GM21619 (cell line): ENCODE measurements around the gene SLC26A6.
A peak's percentile ranks its signal among the peaks of the same experiment; 100 is the strongest.

Source experiments
- ATAC-seq: cut with Tn5 transposase; IDR thresholded peaks from one replicate; pipeline ENCODE4 v1.9.1; 2021; ENCODE audit not compliant: unreplicated experiment

Gene SLC26A6

GRCh38 chr3:48633743-48634142 lies 1.5 kb downstream of the SLC26A6 start:
- no peak for ATAC-seq

DNA sequence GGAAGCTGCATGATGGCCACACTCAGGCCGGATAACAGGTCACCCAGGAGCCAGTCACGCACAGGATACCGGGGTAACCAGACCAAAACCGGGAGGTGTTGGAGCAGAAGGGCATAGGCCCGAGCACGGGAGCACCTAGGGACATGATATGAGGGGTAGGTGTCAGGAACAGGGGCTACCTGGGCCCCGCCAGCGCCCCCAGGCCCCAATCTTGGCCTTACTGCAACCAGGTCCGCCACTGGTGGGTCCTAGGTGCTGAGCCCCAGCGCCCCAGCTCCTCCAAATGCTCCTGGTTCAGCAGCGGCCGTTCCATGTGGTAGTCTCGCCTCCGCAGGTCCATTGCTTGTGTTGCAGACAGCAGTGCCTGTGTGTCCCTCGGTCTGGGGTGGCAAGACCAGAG lies 2.0 kb downstream of the SLC26A6 start:
- no peak for ATAC-seq

- no peak for ATAC-seq
These were observed 3.5 kb downstream of the SLC26A6 start for GRCh38 chr3:48631516-48632448.

DNA sequence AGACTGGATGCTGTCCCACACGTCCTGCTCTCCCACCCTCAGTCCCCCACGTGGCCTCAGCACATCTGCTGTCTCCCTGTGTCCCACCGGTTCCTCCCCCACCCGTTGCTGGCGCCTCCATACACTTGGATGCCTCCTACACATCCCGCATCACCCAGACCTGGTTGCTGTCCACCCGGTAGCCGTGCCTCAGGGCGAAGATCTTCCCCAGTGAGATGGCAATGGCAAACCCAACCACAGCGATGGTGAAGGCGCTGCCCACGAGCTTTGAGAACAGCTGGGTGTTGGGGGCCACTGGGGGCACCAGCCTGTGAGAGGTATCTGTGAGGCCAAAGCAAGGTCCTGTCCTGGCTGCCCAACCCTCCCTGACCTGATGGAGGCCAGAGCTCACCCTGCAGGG lies 4.4 kb downstream of the SLC26A6 start:
- ATAC-seq = no peak

- ATAC-seq = no peak
These were observed 4.9 kb downstream of the SLC26A6 start for GRCh38 chr3:48630407-48630806.

DNA sequence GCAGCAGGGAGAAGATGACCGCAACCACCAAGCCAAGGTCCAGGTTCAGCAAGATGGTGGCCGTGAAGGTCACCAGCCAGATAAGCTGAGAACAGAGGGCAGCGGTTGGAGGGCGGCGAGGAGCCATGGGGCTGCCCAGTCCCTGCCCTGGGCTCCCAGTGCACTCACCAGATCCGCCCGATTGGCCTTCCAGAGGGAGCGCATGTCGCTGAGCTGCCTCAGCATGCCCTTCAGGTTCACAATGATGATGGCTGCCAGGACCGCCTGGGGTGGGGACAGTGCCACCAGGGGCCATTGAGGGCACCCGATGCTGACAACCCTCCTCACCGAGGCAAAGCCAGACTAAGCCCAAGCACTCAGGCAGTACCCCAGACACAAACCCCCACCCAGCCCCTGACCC lies 5.4 kb downstream of the SLC26A6 start:
- no peak for ATAC-seq

DNA sequence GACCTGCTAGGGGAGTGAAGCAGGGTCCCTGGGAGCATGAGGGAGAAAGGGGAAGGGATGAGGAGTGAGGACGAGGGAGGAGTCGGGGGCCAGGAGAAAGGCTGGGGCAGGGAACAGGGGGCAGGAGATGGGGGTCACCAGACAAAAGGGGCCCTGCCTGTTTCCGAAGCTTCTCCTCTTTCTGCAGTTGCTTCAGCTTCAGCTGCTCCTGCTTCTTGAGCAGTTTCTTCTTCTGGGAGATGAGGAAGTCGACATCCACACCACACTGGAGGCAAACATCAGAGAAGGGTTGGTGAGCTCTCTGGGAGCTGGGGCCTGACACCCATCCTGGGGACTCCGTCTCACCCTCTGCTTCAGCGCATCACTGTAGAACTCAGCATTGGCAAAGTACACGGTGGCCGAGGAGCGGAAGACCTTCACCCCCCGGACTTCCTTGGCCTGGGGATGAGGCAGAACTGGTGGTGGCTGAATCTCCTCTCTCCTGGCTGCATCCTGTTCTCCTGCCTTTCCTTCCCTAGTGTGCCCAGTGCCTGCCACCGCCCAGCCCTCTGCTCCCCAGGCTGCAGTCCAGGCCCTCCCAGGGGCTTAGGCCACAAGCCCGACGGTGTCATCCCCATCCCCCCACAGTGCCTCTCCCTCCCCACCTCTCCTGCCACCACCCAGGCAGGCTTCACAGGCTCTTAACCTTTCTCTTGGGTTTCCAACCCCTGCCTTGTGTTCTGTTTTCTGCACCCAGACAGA lies 6.8 kb downstream of the SLC26A6 start:
- no peak for ATAC-seq

- ATAC-seq = no peak
These were observed 9.7 kb downstream of the SLC26A6 start for GRCh38 chr3:48625600-48625999.

DNA sequence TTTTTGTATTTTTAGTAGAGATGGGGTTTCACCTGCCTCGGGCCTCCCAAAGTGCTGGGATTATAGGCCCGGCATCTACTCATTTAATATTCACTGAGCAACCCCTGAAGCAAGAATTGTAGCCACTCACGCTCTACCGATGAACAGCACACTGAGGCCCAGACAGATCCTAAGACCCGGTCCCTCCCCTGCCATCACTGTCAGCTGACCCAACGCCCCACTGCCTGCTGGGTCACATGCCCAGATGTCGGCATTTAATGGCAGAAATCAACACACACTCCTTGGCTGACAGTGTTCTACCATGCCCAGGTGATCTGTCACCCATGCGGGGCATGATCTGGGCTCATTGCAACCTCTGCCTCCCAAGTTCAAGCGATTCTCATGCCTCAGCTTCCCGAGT lies 10.5 kb downstream of the SLC26A6 start:
- ATAC-seq = no peak

DNA sequence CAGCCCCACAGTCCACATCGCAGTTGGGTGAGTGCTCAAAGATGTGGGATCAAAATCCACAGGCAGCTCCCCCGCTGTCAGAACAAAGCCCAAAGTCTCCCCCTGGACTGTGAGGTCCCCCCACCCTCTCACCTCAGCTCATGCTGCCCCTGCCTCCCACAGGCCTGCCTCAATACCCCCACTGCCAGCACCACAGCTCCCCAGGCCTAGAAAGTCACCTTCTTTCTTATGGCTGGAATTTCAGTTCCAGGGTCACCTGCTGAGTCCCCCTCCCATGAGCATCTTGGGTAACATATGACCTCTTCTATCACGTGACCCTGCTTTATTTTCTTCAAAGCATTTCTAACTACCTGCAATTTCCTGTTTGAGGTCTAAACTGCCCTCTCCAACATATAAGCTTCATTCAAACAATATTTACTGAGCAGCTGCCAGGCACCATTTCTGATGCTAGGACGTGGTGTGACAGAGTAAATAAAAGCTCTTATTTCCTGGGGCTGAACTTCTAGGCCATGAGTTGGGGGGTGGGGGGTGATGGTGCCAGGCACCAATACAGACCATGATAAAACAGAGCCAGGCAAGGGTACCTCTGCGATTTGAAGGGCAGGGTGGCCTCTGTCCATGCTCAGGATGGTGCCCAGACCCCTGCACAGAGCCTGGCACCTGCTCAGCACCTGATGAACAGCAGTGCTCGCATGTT lies 11.3 kb downstream of the SLC26A6 start:
- ATAC-seq = no peak

DNA sequence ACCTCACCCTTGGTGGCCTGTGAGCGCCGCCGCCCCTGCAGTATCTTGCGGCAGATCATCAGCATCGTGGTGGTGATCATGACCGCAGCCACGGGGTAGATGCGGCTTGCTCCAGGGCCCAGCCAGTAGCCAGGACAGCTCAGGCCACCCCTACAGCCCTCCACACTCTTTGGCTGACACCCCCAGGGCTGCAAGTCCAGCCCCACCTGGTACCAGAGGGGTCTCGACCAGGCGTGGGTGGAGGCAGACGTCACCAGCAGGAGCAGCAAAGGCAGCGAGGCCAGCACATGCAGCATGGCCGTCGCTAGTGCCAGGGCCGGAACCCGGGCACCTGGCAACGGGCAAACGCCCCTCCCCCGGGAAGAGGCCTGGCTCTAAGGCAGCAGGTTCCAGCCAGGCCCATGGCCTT lies 13.8 kb downstream of the SLC26A6 start, which contains the start of gene TMEM89:
TMEM89 (minus strand) TSS at position 309 of the 409 bp plus-strand sequence; CDS start at position 296, 13 bp downstream.
- no peak for ATAC-seq

DNA sequence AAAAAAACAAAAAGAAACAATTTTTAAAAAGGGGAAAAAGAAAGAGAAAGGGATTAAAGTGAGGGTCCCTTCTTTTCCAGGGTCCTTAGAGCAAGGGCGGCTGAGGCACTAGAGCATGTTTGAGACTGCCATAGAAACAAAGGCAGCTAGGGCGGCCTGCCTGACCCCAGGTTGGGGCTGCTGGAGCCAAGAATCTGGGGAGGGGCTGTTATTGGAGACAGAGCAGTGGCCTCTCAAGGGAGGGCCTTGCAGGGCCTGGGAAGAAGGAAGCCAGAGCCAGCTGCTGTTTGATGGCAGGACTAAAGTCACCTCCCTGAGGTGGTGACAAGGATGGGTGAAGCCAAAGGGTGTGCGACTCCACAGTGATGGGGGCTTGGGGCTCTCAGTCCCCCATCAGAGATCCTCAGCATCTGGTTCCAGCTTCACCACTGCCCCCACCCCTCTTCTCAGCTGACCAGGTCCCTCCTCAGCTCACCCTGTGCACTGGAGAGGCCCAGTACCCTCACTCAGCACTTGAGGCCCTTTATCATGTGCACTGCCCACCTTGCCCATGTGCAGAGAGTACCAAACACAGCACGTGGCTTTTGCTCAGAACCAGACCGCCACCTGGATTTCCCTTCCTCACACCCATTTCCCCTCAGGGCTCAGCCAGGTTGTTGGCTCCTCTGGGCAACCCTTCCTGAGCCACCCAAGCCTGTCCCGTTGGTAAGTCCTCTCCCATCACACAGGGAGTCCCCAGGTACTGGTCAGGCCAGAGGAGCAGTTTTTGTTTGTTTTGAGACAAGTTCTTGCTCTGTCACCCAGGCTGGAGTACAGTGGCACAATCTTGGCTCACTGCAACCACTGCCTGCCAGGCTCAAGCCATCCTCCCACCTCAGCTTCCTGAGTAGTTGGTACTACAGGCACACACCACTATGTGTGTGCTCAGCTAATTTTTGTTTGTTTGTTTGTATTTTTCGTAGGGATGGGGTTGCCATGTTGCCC lies 15.4 kb downstream of the SLC26A6 start:
- no peak for ATAC-seq

GRCh38 chr3:48617559-48617958 lies 17.7 kb downstream of the SLC26A6 start:
- no peak for ATAC-seq

DNA sequence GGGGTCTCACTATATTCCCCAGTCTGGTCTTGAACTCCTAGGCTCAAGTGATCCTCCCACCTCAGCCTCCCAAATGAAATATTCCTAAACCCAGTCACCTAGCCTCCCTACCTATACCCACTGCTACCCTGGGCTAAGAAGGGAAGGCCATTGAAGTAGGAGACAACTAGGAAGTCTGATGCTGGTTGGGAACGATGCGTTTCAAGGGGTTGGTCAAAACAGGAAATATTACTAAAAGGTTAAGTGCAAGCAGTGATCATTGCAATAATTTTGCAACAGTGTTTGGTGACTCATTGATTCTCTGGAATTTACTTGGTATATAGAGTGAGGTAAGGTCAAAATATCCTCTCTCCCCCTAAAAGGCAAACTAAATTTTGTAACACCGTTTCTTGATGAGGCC lies 21.2 kb downstream of the SLC26A6 start:
- no peak for ATAC-seq

DNA sequence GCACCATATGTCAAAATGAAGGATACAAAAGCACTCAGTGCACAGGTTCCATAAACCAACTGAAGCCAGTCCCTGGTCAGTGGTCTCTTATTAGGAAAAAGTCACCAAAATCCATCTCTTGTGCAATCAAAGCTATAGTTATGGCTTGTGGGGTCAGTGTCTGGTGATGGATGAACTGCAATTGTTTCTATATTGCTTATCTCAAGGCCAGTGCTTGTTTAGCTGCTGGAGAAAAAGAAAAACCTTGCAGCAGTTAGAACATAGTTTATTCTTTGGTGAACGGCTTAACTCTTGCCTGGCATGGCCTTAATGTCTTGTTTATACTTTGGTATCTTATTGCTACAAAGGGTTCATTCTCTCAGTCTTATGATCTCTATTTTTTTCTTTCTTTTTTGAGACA lies 23.0 kb downstream of the SLC26A6 start:
- no peak for ATAC-seq

GRCh38 chr3:48609088-48610005 lies 25.9 kb downstream of the SLC26A6 start, which contains the start of gene UQCRC1:
Gene UQCRC1, minus strand, starts transcription at chr3:48609646. Its CDS starts 26 bp downstream, at chr3:48609620.
- peak; percentile 96 for ATAC-seq

DNA sequence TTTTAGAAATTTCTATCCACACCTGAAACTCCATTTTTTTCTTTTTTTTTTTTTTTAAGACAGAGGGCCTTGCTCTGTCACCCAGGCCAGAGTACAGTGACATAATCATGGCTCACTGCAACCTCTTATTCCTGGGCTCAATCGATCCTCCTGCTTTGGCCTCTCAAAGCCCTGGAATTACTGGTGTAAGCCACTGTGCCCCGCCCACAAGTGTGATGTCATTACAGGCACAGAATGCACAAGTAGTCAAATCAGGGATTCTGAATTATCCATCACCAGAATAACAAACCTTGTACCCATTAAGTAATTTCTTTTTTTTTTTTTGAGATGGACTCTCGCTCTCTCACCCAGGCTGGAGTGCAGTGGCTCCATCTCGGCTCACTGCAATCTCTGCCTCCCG lies 27.7 kb downstream of the SLC26A6 start:
- no peak for ATAC-seq

- no peak for ATAC-seq
These were observed 33.7 kb downstream of the SLC26A6 start for GRCh38 chr3:48601622-48601994.
